NCI-H510A (cell line): ENCODE measurements around the gene OGFR.

Source experiments
- DNase-seq: peaks from one replicate; lab custom pipeline; 2025; lab: John Stamatoyannopoulos, UW

OGFR gene

DNA sequence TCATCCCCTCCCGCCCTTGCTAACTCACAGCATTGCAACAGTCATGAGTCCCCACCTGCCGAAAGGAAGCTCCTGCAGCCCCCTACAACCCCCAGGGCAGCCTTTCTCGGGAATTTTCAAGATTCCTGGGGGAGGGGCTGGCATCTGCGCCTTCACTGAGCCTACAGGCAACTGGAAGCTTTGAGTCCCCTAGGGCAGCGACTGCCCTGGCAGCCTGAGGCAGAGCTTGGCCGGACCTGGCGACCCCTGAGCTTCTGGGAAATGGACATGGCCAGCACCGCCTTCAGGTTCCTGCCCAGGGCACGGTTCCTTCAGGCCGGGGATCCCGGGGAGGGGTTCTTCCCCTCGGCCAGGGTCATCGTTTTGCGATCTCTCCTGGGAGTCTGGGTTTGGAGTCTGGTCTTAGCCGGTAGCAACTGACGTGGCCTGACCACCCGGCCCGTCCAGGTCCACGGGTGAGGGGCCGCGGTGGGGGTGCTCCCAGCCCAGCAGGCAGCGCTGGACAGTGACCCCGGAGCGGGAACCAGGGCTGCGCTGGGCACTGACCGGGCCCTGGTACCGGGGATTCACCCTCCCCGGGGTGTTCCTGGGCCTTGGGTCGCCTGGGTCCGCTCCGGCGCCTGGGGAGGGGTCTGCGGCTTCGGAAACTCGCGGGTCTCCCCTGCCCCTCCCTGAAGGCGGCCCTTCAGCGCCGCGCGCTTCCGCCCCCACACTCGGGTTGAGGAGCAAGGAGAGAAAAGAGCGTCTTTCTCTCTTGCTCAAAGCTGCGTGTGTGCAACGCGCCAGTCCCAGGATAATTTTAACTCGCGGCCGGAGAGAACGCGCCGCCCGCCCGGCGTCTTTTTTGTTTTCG is 11.6 kb downstream of the OGFR start:
- no peak for DNase-seq

DNA sequence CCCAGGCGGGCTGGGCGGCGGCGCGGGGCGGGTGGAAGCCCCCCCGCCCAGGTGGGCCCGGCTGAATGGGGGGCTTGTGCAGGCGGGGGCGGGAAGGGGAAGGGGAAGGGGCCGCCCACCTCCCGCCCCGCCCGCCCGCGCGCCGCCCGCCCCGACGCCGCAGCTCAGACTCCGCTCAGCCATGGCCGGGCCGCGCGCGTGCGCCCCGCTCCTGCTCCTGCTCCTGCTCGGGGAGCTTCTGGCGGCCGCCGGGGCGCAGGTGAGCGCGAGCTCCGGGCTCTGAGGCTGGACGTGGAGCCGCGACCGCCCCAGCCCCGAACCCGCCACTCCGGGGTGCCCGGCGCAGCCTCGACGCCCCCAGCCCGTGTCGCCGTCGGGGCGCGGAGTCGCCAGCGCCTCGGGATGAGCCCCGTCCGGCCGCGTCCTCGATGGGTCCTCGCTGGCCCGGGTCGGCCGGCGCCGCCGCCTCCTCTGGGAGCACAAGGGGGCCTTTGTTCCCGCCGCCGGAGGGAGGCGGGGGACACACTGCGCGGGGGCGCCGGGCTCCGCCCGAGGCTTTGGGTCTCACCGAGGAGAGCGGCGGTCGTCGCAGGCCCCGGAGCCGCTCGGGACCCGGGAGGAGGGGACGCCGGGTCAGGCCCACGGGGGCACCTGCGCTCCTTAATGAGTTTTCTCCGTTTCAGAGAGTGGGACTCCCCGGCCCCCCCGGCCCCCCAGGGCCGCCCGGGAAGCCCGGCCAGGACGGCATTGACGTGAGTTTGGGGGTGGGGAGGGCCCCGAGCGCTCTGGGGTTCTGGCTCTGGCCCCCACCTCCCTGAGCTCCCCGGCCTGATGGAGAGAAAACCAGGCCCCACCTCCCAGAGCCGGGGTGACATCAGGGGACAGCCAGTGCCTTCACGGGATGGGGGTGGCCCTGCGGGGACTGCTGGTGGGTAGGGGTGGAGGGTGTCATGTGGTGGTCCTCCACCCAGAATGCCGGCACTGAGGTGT is 12.5 kb downstream of the OGFR start, which contains the start of gene COL9A3:
COL9A3 (plus strand) TSS at position 167 of the 990 bp plus-strand sequence; CDS start at position 182, 15 bp downstream.
- DNase-seq = no peak

DNA sequence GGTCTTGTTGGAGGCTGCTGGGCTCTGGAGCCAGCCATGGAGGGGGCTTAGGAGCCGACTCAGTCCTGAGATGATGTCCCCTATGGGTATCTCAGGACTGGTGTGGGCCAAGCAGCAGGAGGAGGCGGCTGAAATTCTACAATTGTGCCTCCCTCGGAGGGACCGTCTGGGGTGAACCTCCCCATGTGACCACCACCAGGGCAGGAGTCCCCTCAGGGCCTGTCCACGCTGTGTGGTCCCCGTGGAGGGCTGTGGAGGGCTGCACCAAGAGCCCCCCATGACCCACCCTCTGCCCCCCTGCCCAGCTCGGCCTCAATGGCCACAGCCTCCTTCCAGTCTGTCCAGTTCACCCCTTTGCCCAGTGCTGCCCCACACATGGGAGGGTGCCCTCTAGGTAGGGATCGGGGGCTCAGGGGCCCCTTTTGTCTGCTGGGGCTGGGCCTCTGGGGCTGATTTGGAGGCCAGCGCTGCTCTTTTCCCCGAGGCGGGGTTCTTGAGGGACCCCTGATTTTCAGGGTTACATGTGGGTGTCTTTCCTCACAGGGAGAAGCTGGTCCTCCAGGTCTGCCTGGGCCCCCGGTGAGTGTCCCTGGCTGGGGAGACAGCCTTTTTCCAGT is 13.4 kb downstream of the OGFR start:
- DNase-seq = no peak

DNA sequence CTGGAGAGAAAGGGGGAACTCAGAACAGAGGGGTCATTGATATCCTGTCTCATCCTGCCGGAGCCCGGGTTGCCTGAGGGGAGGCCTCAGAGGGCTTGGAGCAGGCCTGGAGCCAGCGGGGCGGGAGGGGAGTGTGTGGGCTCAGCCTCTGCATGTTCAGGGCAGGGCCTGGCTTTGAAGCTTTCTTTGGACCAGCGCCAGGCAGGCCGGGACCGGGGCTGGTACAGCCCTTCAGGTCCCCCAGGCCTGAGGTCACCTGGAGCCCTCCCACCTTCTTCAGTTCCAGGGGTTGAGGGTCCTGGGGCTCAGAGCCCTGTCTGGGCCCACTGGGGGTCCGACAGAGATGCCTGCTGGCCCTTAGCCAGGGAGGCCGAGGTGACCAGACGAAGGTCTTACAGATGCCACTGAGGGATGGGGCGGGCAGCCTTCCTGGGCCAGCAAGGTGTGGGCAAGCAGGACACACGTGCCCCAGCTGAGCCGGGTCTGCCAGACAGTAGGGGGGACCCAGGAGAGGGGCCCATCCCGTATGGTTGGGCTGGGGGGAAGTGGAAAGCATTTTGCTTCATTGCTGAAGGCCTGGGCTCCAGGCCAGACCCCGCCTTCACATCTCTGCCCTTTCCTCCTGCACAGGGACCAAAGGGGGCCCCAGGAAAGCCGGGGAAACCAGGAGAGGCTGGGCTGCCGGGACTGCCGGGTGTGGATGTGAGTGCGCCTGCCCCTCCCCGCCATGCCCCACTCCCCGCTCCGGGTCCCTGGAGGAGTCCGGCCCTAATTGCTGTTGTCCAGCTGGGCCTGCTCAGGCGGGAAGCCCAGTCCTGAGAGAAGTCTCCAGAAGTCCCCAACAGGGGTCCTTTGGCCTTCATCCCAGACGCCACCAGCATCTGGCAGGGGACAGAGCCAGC is 14.2 kb downstream of the OGFR start:
- no peak for DNase-seq

DNA sequence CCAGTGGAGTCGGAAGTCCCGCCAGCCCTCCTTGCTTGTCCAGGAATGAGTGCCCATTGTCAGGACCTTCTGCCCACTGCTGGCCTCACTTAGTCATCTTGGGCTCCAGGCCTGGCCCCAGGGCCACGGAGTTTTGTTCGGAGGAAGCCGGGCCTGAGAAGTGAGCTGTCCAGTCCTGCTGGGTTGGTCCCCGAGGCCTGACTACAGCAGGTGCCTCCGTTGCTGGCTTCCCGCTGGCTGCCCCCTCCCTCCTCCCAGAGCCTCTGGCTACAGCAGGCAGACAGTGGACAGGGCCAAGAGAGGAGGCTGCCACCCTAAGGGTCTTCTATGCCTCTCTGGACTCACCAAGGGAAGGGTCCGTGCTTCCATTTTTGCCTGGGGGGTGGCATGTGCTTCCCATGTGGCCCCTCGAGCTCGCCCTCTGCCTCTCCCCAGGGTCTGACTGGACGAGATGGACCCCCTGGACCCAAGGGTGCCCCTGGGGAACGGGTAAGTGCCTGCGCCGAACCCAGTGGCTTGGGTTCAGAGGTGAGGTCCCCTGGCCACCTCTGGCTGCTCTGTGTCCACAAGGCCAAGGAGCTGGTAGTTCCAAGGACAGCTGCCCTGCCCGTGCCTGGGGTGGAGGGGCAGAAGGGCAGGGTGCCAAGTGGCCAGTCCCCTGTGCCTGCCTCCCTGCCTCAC is 15.0 kb downstream of the OGFR start:
- DNase-seq = no peak

DNA sequence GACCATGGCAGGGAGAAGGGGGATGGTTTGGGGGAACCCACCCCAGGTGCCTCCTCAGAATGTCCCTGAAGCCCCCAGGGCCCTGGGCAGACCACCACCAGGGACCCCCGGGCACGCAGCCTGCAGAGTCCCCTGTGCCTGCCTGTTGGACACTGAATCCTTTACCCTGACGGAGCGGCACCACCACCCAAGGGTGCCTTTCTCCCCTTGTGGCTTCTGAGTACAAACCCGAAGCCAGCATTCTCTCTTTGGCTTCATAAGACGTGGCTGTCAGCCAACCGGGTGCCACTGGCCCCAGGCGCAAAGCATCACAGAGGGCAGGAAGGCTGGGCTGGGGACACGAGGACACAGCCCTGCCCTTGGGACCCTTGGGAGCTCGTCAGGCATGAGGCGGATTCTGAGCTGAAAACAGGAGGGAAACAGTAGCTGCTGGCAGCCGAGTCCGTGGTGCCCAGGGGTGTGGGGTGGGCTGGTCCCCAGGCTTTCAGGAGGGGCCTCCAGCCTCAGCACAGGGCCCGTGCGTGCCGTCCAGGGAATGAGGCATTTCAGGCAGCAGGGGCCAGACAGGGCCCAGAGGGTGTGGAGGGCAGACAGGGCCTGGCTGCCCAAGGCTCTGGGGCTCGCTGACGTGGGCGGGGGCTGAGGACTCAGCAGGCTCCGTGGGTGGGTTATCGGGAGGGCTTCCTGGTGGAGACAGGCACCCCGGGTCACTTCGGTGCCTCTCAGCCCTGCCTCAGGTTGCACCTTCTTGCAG is 15.8 kb downstream of the OGFR start:
- no peak for DNase-seq

DNA sequence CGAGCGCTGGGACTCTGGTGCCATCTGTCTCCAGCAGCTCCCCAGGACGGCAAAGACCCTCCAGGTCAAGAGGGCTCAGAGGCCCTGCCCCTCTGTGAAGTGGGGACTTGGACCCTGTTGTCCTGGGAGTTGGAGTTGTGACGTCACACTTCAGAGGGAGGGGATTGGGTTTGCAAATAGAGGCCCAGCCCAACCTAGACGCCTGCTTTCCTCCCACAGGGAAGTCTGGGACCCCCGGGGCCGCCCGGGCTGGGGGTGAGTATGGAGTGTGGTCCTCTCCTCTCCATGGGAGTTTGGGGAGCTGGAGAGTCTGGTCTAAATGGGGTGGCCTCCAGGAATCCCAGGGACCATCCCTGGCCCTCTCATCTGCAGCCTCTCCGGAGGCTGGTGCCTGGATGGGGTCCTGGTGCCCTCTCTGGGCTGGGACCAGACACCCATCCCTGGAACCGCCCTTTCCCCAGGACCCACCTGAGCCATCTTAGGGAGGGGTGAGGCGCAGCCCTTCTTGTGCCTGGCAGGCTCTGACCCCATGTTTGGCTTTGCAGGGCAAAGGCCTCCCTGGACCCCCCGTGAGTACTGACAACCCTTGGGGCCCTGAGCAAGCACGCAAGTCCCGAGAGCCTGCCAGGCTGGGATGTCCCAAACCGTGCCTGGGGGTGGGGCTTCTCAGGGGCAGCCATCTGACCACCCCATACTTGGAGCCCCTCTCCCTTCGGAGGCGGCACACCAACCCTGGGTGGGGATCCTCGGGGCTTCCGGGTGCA is 16.5 kb downstream of the OGFR start:
- no peak for DNase-seq

DNA sequence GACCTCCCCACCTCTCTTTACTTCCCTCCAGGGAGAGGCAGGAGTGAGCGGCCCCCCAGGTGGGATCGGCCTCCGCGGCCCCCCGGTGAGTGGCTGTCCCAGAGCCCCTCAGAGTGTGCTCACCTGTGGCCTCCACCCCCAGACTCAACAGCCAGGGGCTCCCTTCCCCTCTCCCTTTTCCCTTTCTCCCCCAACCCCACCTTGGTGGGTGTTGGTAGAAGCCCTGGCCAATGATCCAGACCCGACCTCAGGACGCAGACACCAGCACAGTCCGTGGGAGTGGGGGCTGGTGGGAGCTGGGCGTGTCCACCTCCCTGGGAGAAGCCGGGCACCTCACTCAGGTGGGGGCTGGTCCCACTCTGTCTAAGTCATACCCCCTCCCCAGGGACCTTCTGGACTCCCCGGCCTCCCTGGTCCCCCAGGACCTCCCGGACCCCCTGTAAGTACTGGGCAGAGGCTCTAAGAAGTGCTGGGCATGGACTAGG is 17.1 kb downstream of the OGFR start:
- DNase-seq = no peak

DNA sequence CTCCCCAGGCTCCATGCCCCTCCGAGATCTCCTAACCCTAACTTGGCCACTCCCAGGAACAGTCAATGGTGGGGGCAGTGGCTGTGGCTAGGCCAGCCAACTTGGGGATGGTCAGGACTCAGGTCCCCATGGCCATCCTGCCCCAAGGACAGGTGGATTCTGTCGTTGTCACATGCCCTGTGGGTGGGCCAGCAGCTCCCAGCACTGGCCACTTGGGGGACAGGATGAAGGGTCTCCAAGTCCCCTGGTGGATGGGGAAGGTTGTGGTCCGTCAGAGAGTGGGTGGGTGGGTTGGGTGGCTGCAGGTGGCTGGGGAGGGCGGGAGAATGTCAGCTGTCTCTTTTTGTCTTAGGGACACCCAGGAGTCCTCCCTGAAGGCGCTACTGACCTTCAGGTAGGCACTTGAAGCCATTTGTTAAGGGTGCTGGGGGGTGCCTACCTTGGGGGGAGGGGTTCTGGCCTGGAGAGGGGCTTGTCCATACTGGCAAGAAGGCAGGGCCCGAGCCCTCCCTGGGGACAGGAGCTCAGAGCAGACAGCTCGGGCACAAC is 17.7 kb downstream of the OGFR start:
- no peak for DNase-seq

DNA sequence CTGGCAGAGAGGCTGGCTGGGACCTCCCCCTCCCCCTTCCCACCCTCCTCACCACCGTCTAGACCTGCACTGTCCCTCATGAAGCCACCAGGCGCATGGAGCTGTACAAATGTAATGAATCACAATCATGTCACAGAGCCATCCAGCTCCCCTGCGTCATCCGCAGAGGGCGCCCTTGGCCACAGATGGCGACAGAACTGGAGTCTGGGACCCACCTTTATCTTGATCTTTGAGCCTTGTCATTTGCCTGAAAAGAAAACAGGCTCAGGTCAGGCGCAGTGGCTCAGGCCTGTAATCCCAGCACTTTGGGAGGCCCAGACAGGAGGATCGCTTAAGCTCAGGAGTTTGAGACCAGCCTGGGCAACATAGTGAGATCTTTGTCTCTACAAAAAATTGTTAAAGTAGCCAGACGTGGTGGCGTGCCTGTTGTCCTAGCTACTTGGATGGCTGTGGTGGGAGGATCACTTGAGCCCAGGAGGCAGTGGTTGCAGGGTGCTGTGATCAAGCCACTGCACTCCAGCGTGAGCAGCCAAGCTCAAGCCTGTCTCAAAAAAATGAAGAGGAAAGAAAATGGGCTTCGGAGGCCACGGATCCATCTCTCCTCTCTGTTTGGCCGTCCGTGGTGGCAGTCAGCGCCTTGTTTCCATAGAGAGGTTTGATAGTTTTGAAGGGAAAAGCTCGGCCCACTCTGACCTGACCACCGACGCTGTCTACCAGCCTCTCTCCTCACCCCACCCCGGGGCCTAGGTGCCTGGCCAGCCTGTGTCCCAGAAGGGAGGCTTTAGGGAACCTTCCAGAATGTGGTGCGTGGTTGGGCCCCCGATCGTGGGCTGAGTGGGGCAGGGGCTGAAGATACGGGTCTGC is 18.4 kb downstream of the OGFR start:
- peak; percentile 49 for DNase-seq

DNA sequence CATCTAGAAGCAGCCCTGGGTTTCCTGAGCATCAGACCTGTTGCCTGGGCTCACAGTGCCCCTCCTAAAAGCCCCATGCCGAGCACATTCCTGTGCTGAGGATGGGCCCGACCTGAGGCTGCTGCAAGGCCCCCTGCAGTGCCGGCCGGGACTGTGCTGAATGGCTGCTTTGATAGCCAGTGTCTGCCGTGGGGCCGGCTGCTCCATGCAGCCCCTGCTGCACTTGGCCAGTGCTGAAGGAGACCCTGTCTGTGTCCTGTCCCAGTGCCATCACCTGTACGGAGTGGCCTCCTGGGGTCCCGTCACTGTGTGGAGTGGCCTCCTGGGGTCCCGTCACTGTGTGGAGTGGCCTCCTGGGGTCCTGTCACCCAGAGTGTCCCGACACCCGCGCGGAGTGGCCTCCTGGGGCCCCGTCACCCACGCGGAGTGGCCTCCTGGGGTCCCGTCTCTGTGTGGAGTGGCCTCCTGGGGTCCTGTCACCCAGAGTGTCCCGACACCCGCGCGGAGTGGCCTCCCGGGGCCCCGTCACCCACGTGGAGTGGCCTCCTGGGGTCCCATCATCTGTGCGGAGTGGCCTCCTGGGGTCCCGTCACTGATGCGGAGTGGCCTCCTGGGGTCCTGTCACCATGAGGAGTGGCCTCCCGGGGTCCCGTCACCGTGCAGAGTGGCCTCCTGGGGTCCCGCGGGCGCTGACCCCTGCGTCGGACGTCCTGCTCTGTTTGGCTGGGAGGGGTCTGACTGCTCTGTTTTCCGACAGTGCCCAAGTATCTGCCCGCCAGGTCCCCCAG is 19.2 kb downstream of the OGFR start:
- DNase-seq = no peak

DNA sequence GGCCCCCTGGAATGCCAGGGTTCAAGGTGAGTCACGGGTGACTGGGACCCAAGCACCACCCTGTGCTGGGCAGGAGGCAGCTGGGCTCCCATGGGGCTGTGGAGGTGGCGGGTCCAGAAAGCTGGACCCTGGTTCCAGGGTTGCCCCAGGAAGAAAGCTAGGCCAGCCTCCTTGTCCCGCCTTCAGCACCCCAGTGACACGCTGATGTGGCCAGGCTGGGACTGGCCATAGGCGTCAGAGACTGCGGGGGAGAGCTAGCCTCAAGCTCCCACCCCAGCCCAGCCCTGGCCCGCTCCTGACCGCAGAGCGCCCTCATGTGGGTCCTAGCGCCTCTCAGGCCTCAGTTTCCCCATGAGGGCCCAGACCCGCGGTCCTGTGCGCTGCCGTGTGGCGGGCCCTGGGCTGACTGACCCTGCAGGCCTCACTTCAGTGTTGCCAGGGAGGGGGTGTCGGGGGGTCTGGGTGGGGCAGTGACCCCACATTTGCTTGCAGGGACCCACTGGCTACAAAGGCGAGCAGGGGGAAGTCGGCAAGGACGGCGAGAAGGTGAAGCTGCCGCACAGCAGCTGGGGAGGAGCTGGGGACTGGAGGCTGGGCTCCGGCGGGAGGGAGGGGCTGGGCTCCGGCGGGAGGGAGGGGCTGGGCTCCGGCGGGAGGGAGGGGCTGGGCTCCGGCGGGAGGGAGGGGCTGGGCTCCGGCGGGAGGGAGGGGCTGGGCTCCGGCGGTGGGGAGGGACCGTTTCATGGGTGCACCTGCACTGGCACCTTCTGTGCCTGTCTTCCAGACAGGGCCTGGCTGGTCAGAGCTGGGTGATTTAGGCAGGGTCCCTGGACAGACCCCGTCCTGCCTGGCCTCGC is 20.1 kb downstream of the OGFR start:
- peak; percentile 33 for DNase-seq

DNA sequence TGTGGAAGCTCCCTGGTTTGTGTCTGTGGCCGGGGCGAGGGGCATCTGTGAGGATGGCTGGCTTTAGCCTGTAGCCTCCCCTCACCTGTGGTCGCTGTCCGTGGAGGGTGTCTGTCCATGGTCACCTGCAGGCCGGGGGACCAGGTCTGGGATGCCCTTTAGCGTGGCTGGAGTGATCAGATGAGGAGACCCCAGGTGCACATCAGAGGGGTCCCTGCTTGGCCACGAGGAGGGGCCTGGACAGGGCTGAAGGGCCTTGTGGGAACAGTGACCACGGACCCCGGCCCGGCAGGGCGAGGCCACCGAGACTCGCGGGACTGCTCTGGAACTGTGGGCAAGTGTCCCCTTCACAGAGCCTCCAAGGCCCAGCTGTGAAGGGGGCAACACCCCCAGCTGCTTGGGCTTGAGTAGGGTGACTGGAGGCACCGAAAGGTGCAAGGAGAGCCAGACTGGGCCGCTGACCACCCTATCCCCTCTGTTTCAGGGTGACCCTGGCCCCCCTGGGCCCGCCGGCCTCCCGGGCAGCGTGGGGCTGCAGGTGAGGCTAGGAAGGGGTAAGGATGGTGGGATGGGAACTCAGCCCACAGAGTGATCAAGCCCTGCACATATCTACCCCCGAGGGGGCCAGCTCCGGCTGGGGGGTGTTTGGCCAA is 20.8 kb downstream of the OGFR start:
- DNase-seq = no peak

DNA sequence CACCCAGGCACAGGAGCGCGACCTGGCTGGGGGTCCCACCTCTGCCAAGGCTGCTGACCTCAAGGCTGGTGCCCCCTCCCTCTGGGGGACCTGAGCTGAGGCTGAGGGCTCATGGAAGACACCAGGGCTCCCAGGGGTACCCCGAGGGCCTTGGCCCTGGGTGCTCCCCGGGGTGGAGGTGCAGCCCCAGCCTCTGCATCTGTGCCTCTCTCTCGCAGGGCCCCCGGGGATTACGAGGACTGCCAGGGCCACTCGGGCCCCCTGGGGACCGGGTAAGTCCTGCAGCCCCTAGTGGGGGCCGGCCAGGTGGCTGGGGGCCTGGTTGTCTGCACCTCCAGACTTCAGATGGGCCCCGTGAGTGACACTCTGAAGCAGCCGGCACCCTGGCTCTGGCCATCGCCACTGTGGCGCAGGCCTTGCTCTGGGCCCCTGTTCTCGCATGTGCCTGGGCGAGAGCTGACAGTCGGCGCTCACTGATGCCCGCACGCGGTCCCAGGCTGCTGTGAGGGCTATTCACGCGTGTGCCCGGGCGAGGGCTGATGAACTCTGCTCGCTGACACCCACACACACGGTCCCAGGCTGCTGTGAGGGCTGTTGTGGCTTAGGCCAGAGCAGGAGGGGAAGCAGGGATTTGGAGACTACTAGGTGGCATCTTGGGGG is 21.5 kb downstream of the OGFR start:
- DNase-seq = no peak
